Mucosa of rectum (tissue), 2 donors: ENCODE data around the gene NFE2L2.
"Not testable (repeated sequence)": the region's sequence is repeated elsewhere in the genome, so short reads cannot be mapped to it uniquely, and the experiment has no call there.

Source experiments
- H3K27ac ChIP-seq, 2 donors: one replicate each; pipeline ENCODE4 v1.7.0; 2013; ENCODE audit warnings: inconsistent platforms in 2 of 2, low read depth in 2 of 2, low read length in 2 of 2
- H3K27me3 ChIP-seq, 2 donors: one replicate each; pipeline ENCODE4 v1.7.0; 2013; ENCODE audit warnings: low read length in 2 of 2; ENCODE audit not compliant: control insufficient read depth in 2 of 2, insufficient read depth in 2 of 2
- H3K36me3 ChIP-seq, 2 donors: one replicate each; pipeline ENCODE4 v1.7.0; 2013; ENCODE audit warnings: low read length in 2 of 2; ENCODE audit not compliant: control insufficient read depth in 2 of 2, insufficient read depth in 2 of 2
- H3K4me1 ChIP-seq, 2 donors: one replicate each; pipeline ENCODE4 v1.7.0; 2013; ENCODE audit warnings: low read length in 2 of 2, mild to moderate bottlenecking in 1 of 2; ENCODE audit not compliant: control insufficient read depth in 2 of 2, insufficient read depth in 2 of 2
- H3K4me3 ChIP-seq, 2 donors: one replicate each; pipeline ENCODE4 v1.7.0; 2013; ENCODE audit warnings: low read length in 2 of 2
- H3K9ac ChIP-seq, 2 donors: one replicate each; pipeline ENCODE4 v1.7.0; 2013; ENCODE audit warnings: low read length in 2 of 2, low read depth in 1 of 2, mild to moderate bottlenecking in 1 of 2
- H3K9me3 ChIP-seq, 2 donors: one replicate each; pipeline ENCODE4 v1.7.0; 2013; ENCODE audit warnings: low read length in 2 of 2; ENCODE audit not compliant: control insufficient read depth in 2 of 2
- donor health status: healthy.
- donor health status: Normal muscosa, but diverticular disease.

Gene NFE2L2

GRCh38 chr2:177268187-177268871 lies 3.8 kb upstream of the NFE2L2 start:
- Histone ChIP-seq H3K9ac (no peak overlapping the region), H3K36me3 (no peaks in the 10 kb centered on the region), H3K4me1 (peaks cover 9 to 22% of the 10 kb centered on the region in 2 donors), H3K9me3 (no peaks in the 10 kb centered on the region), H3K27me3 (no peaks in the 10 kb centered on the region), H3K4me3 (no peak overlapping the region), H3K27ac (no peak overlapping the region)

GRCh38 chr2:177266955-177267354 lies 2.4 kb upstream of the NFE2L2 start:
- peak overlapping the region in 1 of 2 donors; percentile 42 for H3K9ac ChIP-seq
- H3K9me3 ChIP-seq, H3K27me3 ChIP-seq, H3K4me3 ChIP-seq, H3K36me3 ChIP-seq: not testable (repeated sequence)
- peak overlapping the region; percentile 99 to 100 for H3K27ac ChIP-seq
- peaks cover 13 to 24% of the 10 kb centered on the region in 2 donors for H3K4me1 ChIP-seq

GRCh38 chr2:177265824-177266817 lies 1.6 kb upstream of the NFE2L2 start:
- H3K9ac ChIP-seq = peak overlapping the region; percentile 93 to 100
- peak overlapping the region; percentile 77 to 89 for H3K4me3 ChIP-seq

GRCh38 chr2:177264209-177264692 lies 276 bp downstream of the NFE2L2 start:
- H3K9ac ChIP-seq = peak overlapping the region; percentile 78 to 100
- H3K27ac ChIP-seq = peak overlapping the region; percentile 99 to 100
- H3K36me3 ChIP-seq = no peaks in the 10 kb centered on the region
- peak overlapping the region; percentile 89 to 90 for H3K4me3 ChIP-seq
- H3K9me3 ChIP-seq = no peaks in the 10 kb centered on the region
- no peaks in the 10 kb centered on the region for H3K27me3 ChIP-seq
- peaks cover 23 to 40% of the 10 kb centered on the region in 2 donors for H3K4me1 ChIP-seq

More at GRCh38 chr2:177265824-177266817, 1.6 kb upstream of the NFE2L2 start:
- H3K27ac ChIP-seq = peak overlapping the region; percentile 99 to 100
- H3K9me3 ChIP-seq = no peaks in the 10 kb centered on the region
- peaks cover 20 to 32% of the 10 kb centered on the region in 2 donors for H3K4me1 ChIP-seq
- no peaks in the 10 kb centered on the region for H3K36me3 ChIP-seq
- H3K27me3 ChIP-seq = no peaks in the 10 kb centered on the region

- Histone ChIP-seq H3K4me3 (peak overlapping the region; percentile 89 to 90), H3K9me3 (no peaks in the 10 kb centered on the region), H3K4me1 (peaks cover 23 to 42% of the 10 kb centered on the region in 2 donors), H3K27me3 (no peaks in the 10 kb centered on the region), H3K9ac (peak overlapping the region; percentile 78 to 100), H3K27ac (peak overlapping the region; percentile 99 to 100), H3K36me3 (peaks cover 0 to 2% of the 10 kb centered on the region in 2 donors)
These were observed 897 bp downstream of the NFE2L2 start for GRCh38 chr2:177263451-177264208.

GRCh38 chr2:177262958-177263450 lies 1.5 kb downstream of the NFE2L2 start:
- Histone ChIP-seq H3K9me3 (no peaks in the 10 kb centered on the region), H3K9ac (peak overlapping the region; percentile 78 to 100), H3K27me3 (no peaks in the 10 kb centered on the region), H3K4me1 (peaks cover 23 to 42% of the 10 kb centered on the region in 2 donors), H3K27ac (peak overlapping the region; percentile 99 to 100), H3K4me3 (peak overlapping the region; percentile 89 to 90), H3K36me3 (peaks cover 0 to 2% of the 10 kb centered on the region in 2 donors)

- peaks cover 0 to 2% of the 10 kb centered on the region in 2 donors for H3K36me3 ChIP-seq
- H3K4me1 ChIP-seq = peaks cover 29 to 43% of the 10 kb centered on the region in 2 donors
- H3K4me3 ChIP-seq = peak overlapping the region; percentile 89 to 90
- no peaks in the 10 kb centered on the region for H3K27me3 ChIP-seq
- H3K9me3 ChIP-seq = no peaks in the 10 kb centered on the region
- peak overlapping the region; percentile 73 to 100 for H3K9ac ChIP-seq
- peak overlapping the region; percentile 54 to 100 for H3K27ac ChIP-seq
These were observed 2.4 kb downstream of the NFE2L2 start for GRCh38 chr2:177262092-177262491.

- Histone ChIP-seq H3K9ac (peak overlapping the region; percentile 73 to 100), H3K4me3 (peak overlapping the region; percentile 89 to 90), H3K27ac (peak overlapping the region; percentile 54 to 100)
These were observed 3.1 kb downstream of the NFE2L2 start for GRCh38 chr2:177261116-177262060.

More at GRCh38 chr2:177261116-177262060, 3.1 kb downstream of the NFE2L2 start:
- H3K27me3 ChIP-seq = no peaks in the 10 kb centered on the region
- peaks cover 0 to 2% of the 10 kb centered on the region in 2 donors for H3K36me3 ChIP-seq
- H3K9me3 ChIP-seq = no peaks in the 10 kb centered on the region
- peaks cover 29 to 42% of the 10 kb centered on the region in 2 donors for H3K4me1 ChIP-seq
